ENCODE data around the gene KRR1. TPM values are rescaled to one million over a fixed set of nuclear protein-coding genes. Genes with fewer than 3 reads are reported as not detected.

The KRR1 gene
- total and polyA plus RNA-seq, 2 experiments from 2014 or later, result 55.7 to 120 TPM

DNA sequence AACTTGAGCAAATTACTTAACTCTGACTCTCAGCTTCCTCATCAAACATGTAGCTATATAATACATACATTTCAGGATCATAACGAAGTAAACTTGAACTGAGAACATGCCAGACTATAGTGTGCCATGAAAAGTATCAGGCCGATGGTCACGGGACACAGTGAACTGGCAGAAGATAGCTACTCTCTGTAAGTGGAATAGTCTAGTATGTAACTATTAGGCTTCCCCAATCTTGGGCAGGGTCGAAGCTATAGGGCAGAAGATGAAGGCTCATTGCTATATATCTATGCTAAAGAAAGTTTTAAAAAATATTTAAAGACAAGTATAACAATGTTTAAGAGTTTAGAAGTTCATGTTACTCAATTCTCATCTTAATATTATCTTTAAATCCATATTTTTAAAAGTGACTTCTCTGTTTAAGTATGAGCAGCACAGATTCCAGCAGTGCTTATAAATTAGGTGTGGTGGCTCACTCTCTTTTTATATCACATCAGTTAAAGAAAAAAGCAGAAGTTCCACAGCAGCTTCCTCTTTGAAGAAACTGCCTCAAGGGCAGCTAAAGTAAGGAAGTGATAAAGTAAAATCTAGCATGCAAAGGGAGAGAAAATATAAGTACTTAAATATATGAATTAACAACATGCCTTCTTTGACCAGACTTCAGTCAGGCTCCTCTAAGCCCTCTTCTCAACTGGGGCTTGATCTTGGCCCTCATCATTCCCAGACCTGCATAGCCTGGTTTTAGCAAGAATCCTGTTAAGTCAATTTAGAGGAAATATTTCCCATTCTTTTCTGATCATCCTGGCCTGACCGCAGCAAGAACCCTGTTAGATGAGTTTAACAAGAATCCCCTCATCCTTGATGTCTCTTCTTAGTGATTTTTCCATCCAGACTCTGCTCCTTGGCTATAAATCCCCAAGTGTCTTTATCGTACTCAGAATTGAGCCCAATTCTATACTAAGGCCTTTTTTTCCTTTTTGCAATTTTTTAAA lies 39.2 kb downstream of the KRR1 start:
- Mint-ChIP-seq H3K27me3 (ENCODE audit: insufficient read depth, low read depth, poor library complexity) (no peaks in the 10 kb centered on the region), H3K36me3 (ENCODE audit: low read depth) (no peaks in the 10 kb centered on the region), H3K9me3 (no peaks in the 10 kb centered on the region), H3K4me3 (no peak overlapping the region), H3K4me1 (peaks cover 13% of the 10 kb centered on the region), H3K27ac (no peak overlapping the region)
- H3K4me3 ChIP-seq, result no peak overlapping the region
- H2AFZ ChIP-seq, result no peak overlapping the region; the same call in 1 of the 2 replicates
- H3K27me3 ChIP-seq (ENCODE audit: insufficient read depth), result no peaks in the 10 kb centered on the region
- H3K36me3 ChIP-seq (ENCODE audit: insufficient read depth), result no peaks in the 10 kb centered on the region
- H3K4me1 ChIP-seq (ENCODE audit: insufficient read depth), result peaks cover 9% of the 10 kb centered on the region; the same call in 1 of the 2 replicates
- no peaks in the 10 kb centered on the region for H3K79me2 ChIP-seq (replicated peaks; ENCODE audit: insufficient read depth)
- H3K9me2 ChIP-seq (ENCODE audit: insufficient read depth), result peaks cover 1% of the 10 kb centered on the region
- no peak overlapping the region for H3K4me2 ChIP-seq
- no peaks in the 10 kb centered on the region for H4K20me1 ChIP-seq (replicated peaks; ENCODE audit: insufficient read depth)
- H3K27ac ChIP-seq (ENCODE audit: low read depth), result no peak overlapping the region
- DNase-seq (ENCODE audit: low spot score) (no peak), ATAC-seq (no peak)
- no peaks in the 10 kb centered on the region for H3F3A ChIP-seq (replicated peaks; ENCODE audit: low read depth)
- TF ChIP-seq, protein P1, sequence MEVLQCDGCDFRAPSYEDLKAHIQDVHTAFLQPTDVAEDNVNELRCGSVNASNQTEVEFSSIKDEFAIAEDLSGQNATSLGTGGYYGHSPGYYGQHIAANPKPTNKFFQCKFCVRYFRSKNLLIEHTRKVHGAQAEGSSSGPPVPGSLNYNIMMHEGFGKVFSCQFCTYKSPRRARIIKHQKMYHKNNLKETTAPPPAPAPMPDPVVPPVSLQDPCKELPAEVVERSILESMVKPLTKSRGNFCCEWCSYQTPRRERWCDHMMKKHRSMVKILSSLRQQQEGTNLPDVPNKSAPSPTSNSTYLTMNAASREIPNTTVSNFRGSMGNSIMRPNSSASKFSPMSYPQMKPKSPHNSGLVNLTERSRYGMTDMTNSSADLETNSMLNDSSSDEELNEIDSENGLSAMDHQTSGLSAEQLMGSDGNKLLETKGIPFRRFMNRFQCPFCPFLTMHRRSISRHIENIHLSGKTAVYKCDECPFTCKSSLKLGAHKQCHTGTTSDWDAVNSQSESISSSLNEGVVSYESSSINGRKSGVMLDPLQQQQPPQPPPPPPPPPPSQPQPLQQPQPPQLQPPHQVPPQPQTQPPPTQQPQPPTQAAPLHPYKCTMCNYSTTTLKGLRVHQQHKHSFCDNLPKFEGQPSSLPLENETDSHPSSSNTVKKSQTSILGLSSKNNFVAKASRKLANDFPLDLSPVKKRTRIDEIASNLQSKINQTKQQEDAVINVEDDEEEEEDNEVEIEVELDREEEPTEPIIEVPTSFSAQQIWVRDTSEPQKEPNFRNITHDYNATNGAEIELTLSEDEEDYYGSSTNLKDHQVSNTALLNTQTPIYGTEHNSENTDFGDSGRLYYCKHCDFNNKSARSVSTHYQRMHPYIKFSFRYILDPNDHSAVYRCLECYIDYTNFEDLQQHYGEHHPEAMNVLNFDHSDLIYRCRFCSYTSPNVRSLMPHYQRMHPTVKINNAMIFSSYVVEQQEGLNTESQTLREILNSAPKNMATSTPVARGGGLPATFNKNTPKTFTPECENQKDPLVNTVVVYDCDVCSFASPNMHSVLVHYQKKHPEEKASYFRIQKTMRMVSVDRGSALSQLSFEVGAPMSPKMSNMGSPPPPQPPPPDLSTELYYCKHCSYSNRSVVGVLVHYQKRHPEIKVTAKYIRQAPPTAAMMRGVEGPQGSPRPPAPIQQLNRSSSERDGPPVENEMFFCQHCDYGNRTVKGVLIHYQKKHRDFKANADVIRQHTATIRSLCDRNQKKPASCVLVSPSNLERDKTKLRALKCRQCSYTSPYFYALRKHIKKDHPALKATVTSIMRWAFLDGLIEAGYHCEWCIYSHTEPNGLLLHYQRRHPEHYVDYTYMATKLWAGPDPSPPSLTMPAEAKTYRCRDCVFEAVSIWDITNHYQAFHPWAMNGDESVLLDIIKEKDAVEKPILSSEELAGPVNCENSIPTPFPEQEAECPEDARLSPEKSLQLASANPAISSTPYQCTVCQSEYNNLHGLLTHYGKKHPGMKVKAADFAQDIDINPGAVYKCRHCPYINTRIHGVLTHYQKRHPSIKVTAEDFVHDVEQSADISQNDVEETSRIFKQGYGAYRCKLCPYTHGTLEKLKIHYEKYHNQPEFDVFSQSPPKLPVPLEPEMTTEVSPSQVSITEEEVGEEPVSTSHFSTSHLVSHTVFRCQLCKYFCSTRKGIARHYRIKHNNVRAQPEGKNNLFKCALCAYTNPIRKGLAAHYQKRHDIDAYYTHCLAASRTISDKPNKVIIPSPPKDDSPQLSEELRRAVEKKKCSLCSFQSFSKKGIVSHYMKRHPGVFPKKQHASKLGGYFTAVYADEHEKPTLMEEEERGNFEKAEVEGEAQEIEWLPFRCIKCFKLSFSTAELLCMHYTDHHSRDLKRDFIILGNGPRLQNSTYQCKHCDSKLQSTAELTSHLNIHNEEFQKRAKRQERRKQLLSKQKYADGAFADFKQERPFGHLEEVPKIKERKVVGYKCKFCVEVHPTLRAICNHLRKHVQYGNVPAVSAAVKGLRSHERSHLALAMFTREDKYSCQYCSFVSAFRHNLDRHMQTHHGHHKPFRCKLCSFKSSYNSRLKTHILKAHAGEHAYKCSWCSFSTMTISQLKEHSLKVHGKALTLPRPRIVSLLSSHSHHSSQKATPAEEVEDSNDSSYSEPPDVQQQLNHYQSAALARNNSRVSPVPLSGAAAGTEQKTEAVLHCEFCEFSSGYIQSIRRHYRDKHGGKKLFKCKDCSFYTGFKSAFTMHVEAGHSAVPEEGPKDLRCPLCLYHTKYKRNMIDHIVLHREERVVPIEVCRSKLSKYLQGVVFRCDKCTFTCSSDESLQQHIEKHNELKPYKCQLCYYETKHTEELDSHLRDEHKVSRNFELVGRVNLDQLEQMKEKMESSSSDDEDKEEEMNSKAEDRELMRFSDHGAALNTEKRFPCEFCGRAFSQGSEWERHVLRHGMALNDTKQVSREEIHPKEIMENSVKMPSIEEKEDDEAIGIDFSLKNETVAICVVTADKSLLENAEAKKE (CRISPR knock-in tag; IDR thresholded peaks at IDR 0.05), result no peak
- TF ChIP-seq POLR2AphosphoS5 (IDR thresholded peaks at IDR 0.05; ENCODE audit: low read depth) (no peak), ZNF114 (CRISPR knock-in tag; IDR thresholded peaks at IDR 0.05) (no peak), NANOG (IDR thresholded peaks at IDR 0.05; ENCODE audit: borderline replicate concordance) (no peak), CREB1 (CRISPR knock-in tag; IDR thresholded peaks at IDR 0.05; ENCODE audit: low read depth) (no peak), EZH2phosphoT487 (IDR thresholded peaks at IDR 0.05; ENCODE audit: unreplicated experiment) (no peak), ZNF331 (CRISPR knock-in tag; IDR thresholded peaks at IDR 0.05; ENCODE audit: low read depth) (no peak), STAT1 (IDR thresholded peaks at IDR 0.05; ENCODE audit: unreplicated experiment) (no peak), EZH2 (IDR thresholded peaks at IDR 0.05; ENCODE audit: low read depth, unreplicated experiment) (no peak), JUNB (IDR thresholded peaks at IDR 0.05; ENCODE audit: unreplicated experiment) (no peak)
- TF ChIP-seq, protein P2, sequence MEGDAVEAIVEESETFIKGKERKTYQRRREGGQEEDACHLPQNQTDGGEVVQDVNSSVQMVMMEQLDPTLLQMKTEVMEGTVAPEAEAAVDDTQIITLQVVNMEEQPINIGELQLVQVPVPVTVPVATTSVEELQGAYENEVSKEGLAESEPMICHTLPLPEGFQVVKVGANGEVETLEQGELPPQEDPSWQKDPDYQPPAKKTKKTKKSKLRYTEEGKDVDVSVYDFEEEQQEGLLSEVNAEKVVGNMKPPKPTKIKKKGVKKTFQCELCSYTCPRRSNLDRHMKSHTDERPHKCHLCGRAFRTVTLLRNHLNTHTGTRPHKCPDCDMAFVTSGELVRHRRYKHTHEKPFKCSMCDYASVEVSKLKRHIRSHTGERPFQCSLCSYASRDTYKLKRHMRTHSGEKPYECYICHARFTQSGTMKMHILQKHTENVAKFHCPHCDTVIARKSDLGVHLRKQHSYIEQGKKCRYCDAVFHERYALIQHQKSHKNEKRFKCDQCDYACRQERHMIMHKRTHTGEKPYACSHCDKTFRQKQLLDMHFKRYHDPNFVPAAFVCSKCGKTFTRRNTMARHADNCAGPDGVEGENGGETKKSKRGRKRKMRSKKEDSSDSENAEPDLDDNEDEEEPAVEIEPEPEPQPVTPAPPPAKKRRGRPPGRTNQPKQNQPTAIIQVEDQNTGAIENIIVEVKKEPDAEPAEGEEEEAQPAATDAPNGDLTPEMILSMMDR (conservative IDR thresholded peaks at IDR 0.05; ENCODE audit: low read depth in 2 of 2), result no peak
- TF ChIP-seq, protein P3, sequence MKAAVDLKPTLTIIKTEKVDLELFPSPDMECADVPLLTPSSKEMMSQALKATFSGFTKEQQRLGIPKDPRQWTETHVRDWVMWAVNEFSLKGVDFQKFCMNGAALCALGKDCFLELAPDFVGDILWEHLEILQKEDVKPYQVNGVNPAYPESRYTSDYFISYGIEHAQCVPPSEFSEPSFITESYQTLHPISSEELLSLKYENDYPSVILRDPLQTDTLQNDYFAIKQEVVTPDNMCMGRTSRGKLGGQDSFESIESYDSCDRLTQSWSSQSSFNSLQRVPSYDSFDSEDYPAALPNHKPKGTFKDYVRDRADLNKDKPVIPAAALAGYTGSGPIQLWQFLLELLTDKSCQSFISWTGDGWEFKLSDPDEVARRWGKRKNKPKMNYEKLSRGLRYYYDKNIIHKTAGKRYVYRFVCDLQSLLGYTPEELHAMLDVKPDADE (IDR thresholded peaks at IDR 0.05), result no peak
- TF ChIP-seq, protein P4, sequence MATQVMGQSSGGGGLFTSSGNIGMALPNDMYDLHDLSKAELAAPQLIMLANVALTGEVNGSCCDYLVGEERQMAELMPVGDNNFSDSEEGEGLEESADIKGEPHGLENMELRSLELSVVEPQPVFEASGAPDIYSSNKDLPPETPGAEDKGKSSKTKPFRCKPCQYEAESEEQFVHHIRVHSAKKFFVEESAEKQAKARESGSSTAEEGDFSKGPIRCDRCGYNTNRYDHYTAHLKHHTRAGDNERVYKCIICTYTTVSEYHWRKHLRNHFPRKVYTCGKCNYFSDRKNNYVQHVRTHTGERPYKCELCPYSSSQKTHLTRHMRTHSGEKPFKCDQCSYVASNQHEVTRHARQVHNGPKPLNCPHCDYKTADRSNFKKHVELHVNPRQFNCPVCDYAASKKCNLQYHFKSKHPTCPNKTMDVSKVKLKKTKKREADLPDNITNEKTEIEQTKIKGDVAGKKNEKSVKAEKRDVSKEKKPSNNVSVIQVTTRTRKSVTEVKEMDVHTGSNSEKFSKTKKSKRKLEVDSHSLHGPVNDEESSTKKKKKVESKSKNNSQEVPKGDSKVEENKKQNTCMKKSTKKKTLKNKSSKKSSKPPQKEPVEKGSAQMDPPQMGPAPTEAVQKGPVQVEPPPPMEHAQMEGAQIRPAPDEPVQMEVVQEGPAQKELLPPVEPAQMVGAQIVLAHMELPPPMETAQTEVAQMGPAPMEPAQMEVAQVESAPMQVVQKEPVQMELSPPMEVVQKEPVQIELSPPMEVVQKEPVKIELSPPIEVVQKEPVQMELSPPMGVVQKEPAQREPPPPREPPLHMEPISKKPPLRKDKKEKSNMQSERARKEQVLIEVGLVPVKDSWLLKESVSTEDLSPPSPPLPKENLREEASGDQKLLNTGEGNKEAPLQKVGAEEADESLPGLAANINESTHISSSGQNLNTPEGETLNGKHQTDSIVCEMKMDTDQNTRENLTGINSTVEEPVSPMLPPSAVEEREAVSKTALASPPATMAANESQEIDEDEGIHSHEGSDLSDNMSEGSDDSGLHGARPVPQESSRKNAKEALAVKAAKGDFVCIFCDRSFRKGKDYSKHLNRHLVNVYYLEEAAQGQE (IDR thresholded peaks at IDR 0.05; ENCODE audit: unreplicated experiment), result no peak
